Muscle of back (tissue), 11 donors: Measurements from ENCODE around the gene MLPH. TPM values are rescaled to one million over a fixed set of nuclear protein-coding genes. Genes with fewer than 3 reads are reported as not detected.

Experiments used
- DNase-seq, 3 donors: peaks; one replicate each; pipeline versions ENCODE4 v3.0.0 to v3.0.0-alpha.2; 2013
- polyA plus RNA-seq, 10 donors: library from polyadenylated mRNA; unstranded; fragments of 120-200 nt; gene quantifications; one replicate each; pipeline ENCODE4 v1.2.1, GENCODE V29; 2013; ENCODE audit not compliant: insufficient read length in 10 of 10

The MLPH gene
- polyA plus RNA-seq, 10 donors = 0.42 to 2.1 (median 0.51) TPM

GRCh38 chr2:237541243-237541642 is 54.2 kb downstream of the MLPH start:
- DNase-seq = no peak

GRCh38 chr2:237542001-237542704 is 55.1 kb downstream of the MLPH start:
- no peak for DNase-seq

- DNase-seq = no peak
Measured at GRCh38 chr2:237546040-237546875, 59.2 kb downstream of the MLPH start.

GRCh38 chr2:237546876-237547395 is 59.9 kb downstream of the MLPH start:
- no peak for DNase-seq

- no peak for DNase-seq
Measured at GRCh38 chr2:237547841-237548416, 60.9 kb downstream of the MLPH start.

- no peak for DNase-seq
Measured at GRCh38 chr2:237549216-237549615, 62.2 kb downstream of the MLPH start.

GRCh38 chr2:237549643-237550415 is 62.8 kb downstream of the MLPH start:
- DNase-seq = no peak

GRCh38 chr2:237551071-237551574 is 64.1 kb downstream of the MLPH start:
- DNase-seq = no peak

GRCh38 chr2:237552908-237553307 is 65.9 kb downstream of the MLPH start:
- no peak for DNase-seq

- no peak for DNase-seq
Measured at GRCh38 chr2:237553948-237554347, 66.9 kb downstream of the MLPH start.

GRCh38 chr2:237555560-237555959 is 68.5 kb downstream of the MLPH start:
- DNase-seq = no peak

- no peak for DNase-seq
Measured at GRCh38 chr2:237556773-237557632, 70.0 kb downstream of the MLPH start.

GRCh38 chr2:237557633-237558015 is 70.6 kb downstream of the MLPH start:
- DNase-seq = no peak

- peak; percentile 52 to 76 (median 69) for DNase-seq
Measured at GRCh38 chr2:237558961-237559641, 72.0 kb downstream of the MLPH start.

GRCh38 chr2:237561221-237561620 is 74.2 kb downstream of the MLPH start:
- no peak for DNase-seq

- peak in 1 of 3 donors; percentile 45 for DNase-seq
Measured at GRCh38 chr2:237563816-237564215, 76.8 kb downstream of the MLPH start.

GRCh38 chr2:237564526-237565131 is 77.6 kb downstream of the MLPH start:
- no peak for DNase-seq

GRCh38 chr2:237565974-237566373 is 78.9 kb downstream of the MLPH start:
- DNase-seq = no peak
